ENCODE data around the gene IL6R. TPM values are rescaled to one million over a fixed set of nuclear protein-coding genes. Genes with fewer than 3 reads are reported as not detected.

IL6R gene
- total RNA-seq, 2 donors from 2014 or later = 31.7 to 38.2 TPM

DNA sequence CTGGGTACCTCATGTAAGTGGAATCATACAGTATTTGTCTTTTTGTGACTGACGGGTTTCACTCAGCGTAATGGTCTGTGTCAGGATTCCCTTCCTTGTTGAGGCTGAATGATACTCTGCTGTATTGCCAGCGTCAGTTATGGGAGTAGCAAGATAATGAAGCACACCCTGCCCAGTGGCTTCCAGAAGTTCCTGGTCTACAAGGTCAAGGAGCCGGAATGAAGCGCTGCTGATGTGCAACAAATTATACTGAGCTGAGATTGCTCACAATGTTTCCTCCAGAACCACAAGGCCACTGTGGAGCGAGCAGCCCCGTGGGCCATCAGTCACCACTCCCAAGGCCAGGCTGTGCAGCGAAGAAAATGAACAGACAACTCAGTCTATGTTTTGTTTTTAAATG lies 72.9 kb downstream of the IL6R start:
- Histone ChIP-seq H3K4me1 (no peaks in the 10 kb centered on the region), H3K9ac (ENCODE audit: low read depth in 2 of 2, low read length in 2 of 2) (peak overlapping the region in 1 of 2 donors; percentile 57), H3K27ac (peak overlapping the region; percentile 81), H3K9me3 (no peaks in the 10 kb centered on the region), H3K36me3 (no peaks in the 10 kb centered on the region), H3K27me3 (no peaks in the 10 kb centered on the region), H3K4me3 (no peak overlapping the region)
- TF ChIP-seq, protein P1, sequence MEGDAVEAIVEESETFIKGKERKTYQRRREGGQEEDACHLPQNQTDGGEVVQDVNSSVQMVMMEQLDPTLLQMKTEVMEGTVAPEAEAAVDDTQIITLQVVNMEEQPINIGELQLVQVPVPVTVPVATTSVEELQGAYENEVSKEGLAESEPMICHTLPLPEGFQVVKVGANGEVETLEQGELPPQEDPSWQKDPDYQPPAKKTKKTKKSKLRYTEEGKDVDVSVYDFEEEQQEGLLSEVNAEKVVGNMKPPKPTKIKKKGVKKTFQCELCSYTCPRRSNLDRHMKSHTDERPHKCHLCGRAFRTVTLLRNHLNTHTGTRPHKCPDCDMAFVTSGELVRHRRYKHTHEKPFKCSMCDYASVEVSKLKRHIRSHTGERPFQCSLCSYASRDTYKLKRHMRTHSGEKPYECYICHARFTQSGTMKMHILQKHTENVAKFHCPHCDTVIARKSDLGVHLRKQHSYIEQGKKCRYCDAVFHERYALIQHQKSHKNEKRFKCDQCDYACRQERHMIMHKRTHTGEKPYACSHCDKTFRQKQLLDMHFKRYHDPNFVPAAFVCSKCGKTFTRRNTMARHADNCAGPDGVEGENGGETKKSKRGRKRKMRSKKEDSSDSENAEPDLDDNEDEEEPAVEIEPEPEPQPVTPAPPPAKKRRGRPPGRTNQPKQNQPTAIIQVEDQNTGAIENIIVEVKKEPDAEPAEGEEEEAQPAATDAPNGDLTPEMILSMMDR (IDR thresholded peaks at IDR 0.05) = no peak
- intact Hi-C loops (cut with DNase I) = loop anchor here (5.0 kb wide), 1 partner anchor 71 kb away; the partner anchor contains the start of gene IL6R
- peak; percentile 92 for DNase-seq

DNA sequence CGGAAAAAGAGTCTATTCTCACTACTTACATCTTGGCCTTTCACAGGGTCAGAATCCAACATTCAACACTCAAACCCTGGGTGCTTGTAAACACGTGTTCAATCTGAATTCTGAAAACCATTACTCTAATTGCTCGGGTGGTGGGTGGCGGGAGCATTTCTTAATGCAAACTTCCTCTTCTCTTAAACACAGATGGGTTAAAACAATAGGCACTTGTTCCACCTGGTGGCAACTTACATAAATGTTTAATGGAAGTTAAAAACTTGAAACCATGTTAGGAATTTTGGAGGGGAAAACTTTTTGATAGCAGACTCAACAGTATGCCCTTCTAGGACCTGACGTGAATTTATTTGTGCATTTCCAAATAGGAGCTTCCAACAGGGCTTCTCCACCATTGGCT lies 73.5 kb downstream of the IL6R start:
- DNase-seq = peak; percentile 56
- intact Hi-C loops (cut with DNase I) = loop anchor here (5.0 kb wide), 1 partner anchor 71 kb away; the partner anchor contains the start of gene IL6R

DNA sequence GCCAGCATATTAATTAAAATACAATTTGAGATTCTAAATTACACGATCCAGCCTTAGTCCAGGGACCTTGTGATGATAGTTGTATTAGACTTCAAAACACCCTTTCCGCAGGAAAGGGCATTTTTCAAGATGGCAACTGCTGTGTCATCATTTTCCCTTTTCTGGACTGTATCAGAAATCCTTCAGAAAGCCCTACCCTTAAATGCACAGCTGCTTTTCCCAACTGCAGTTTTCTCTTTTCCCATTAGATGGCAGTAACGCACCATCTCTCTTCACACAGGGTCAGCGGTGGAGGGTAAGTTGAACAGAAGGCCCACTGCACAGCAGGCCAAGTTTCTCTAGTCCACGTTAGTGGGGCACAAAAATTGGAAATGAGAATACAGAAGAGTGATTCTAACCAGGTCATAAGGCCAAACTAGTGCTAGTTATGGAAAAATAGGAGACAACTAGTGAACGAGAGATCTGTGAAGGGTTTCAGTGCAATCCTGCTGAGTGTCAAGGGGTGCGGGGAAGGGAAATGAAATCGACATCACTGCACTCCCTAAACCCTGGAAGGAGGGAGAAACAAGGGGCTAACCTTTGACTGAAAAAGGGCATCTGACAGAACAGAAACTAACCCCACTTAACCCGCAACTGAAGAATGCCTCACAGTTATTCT lies 74.8 kb downstream of the IL6R start:
- Histone ChIP-seq H3K36me3 (no peaks in the 10 kb centered on the region), H3K4me1 (no peaks in the 10 kb centered on the region), H3K9me3 (no peaks in the 10 kb centered on the region), H3K9ac (ENCODE audit: low read depth in 2 of 2, low read length in 2 of 2) (peak overlapping the region in 1 of 2 donors; percentile 9), H3K4me3 (no peak overlapping the region), H3K27me3 (no peaks in the 10 kb centered on the region), H3K27ac (no peak overlapping the region)
- DNase-seq = peak; percentile 83
- intact Hi-C loops (cut with DNase I) = loop anchor here (2.0 to 5.0 kb wide), 4 partner anchors 65 to 399 kb away; partner anchors contain the start of gene IL6R
- TF ChIP-seq, protein P1 (IDR thresholded peaks at IDR 0.05) = peak; percentile 90

More for the DNA sequence above, 73.5 kb downstream of the IL6R start:
- H3K9ac ChIP-seq (ENCODE audit: low read depth in 2 of 2, low read length in 2 of 2) = peak overlapping the region in 1 of 2 donors; percentile 57
- no peaks in the 10 kb centered on the region for H3K9me3 ChIP-seq
- H3K4me3 ChIP-seq = no peak overlapping the region
- H3K4me1 ChIP-seq = no peaks in the 10 kb centered on the region
- H3K27me3 ChIP-seq = no peaks in the 10 kb centered on the region
- TF ChIP-seq, protein P1 (IDR thresholded peaks at IDR 0.05) = peak; percentile 20
- H3K27ac ChIP-seq = peak overlapping the region; percentile 81
- no peaks in the 10 kb centered on the region for H3K36me3 ChIP-seq

DNA sequence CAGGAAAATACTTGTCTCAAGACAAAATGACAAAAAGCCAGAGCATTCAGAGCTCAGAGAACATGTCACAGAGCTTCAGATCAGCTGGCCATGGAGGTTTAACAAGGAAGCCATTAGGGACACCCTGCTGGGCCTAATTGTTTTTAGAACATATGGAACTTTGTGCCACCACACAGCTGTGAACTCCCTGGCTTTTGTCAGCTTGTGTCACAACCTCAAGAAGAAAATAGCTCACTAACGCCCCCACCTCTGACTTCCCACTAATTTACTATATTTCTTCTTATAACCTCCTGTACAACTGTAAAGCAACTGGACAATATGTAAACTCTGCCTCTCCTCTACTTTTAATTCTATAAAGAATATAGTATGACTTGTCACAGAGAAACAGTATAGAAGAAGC lies 75.9 kb downstream of the IL6R start:
- Histone ChIP-seq H3K27me3 (no peaks in the 10 kb centered on the region), H3K36me3 (no peaks in the 10 kb centered on the region), H3K4me3 (no peak overlapping the region), H3K9ac (ENCODE audit: low read depth in 2 of 2, low read length in 2 of 2) (no peak overlapping the region), H3K4me1 (no peaks in the 10 kb centered on the region), H3K9me3 (no peaks in the 10 kb centered on the region), H3K27ac (no peak overlapping the region)
- TF ChIP-seq, protein P1 (IDR thresholded peaks at IDR 0.05) = no peak
- intact Hi-C loops (cut with DNase I) = loop anchor here (2.0 to 5.0 kb wide), 3 partner anchors 64 to 398 kb away; no protein-coding TSS in a partner anchor
- DNase-seq = no peak

DNA sequence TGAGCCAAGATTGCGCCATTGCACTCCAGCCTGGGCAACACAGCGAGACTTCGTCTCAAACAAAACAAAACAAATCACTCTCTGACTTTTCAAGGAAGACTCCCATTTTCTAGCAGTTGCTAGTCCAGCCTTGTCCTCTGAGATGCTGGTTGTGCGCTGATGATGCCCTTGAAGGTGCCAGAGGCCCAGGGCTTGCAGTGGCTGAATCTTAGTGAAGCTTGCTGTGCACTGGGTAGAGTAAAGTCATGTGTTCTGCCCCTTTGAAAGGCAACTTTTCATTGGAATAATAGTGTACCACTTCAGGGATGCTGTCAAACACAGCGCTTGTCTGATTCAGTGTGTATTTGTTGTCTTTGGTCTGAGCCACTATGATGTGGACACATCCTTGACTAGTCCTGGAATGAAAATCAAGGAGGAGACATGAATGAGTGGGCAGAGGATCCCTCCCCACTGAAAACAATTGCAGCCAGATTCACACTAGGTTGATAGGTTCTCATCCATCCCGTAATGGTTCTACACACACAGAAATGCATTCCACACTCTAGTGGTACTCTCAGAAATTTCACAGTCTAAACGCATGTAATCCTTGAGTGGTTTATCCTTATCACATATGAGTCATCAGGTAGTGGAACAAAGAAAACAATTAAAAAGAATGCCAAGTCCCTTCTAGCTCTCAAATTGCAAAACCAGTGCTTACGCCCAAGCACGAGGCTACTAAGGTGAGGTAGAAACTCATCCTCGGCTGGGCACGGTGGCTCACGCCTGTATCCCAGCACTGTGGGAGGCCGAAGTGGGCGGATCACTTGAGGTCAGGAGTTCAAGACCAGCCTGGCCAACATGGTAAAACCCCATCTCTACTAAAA lies 79.0 kb downstream of the IL6R start:
- Histone ChIP-seq H3K27ac (no peak overlapping the region), H3K4me3 (no peak overlapping the region), H3K36me3 (no peaks in the 10 kb centered on the region), H3K4me1 (no peaks in the 10 kb centered on the region), H3K27me3 (no peaks in the 10 kb centered on the region), H3K9ac (ENCODE audit: low read depth in 2 of 2, low read length in 2 of 2) (no peak overlapping the region), H3K9me3 (no peaks in the 10 kb centered on the region)
- TF ChIP-seq, protein P1 (IDR thresholded peaks at IDR 0.05) = no peak
- intact Hi-C loops (cut with DNase I) = loop anchor here (5.0 kb wide), 1 partner anchor 273 kb away; no protein-coding TSS in a partner anchor
- DNase-seq = no peak
